Activated effector memory CD4-positive, alpha-beta T cell treated with anti-CD3 and anti-CD28 coated beads, Interleukin-2, amount 50 U/mL, for 16 hours (primary cell): ENCODE results near the gene PELI2.

ENCODE experiments used
- DNase-seq: peaks from one replicate; pipeline ENCODE4 v3.0.0-alpha.2; 2020

Gene PELI2

DNA sequence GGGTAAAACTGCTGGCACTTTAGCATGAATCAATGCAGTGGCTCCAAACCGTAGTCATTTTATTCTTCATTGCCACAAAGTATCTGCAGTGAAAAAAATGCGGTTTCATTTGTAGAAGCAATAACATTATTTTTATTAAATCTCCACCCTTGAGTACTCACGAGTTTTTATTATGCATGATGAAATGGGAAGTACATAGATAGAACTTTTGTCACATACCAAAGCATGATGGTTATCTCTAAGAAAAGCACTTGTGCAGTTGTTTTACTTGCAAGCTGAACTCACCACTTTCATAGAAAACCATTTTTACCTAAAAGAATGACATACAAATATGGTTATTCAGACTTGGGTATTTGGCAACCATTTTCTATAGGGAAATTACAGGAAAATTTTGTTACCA lies 90.3 kb downstream of the PELI2 start:
- DNase-seq: no peak

DNA sequence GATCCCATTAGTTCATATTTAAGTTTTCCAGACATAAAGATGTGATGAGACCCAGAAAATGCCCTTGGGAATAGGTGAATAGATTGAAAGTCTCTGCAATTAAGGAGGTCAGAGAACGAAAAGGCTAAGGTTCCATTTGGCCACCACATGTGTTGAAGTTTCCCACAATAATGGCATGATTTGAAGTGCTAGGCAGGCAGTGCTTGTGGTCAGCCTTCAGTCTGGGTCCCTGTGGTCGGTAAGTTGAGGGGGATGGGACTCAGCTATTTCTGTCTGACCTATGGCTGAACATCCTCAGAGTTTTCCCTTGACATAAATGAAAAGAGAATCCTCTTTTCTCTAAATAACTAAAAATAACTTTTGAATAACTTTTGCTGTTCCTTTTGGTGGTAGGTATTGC lies 92.4 kb downstream of the PELI2 start:
- no peak for DNase-seq

DNA sequence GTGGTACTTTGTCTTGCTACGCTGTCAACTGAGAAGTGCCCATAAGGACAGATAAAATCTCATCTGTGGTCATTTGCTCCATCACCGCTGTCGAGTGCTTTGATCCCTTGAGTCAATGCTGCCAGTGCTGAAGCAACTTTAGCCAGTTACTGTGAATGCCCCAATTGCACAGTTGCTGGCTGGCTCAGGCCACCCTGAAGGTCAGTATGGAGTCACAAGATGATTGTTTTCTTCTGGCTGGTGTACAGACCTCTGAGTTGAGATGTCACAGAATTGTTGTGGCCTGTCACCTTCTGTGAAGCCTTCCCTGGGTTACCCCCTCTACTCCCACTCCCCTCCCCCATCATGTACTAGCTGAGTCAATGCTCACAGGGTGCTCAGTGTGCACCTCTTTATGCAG lies 92.9 kb downstream of the PELI2 start:
- no peak for DNase-seq

DNA sequence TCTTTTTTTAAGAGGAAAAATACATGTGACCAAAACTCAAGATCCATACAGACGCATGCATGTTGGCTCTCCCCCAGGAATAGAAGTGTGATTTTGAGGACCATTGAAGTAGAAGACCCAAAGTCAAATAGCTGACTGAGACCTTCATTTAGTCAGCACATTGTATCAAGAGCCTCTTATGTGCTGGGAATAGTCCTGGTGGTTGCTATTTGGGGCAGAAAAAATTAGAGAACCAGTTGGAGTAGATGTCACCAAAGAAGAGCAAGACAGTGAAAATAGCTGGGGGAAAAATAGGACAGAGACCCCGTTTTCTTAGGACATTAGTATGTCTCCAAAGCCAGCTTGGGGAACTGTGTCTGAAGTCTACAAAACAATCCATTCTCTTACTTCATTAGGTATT lies 93.6 kb downstream of the PELI2 start:
- DNase-seq: no peak

DNA sequence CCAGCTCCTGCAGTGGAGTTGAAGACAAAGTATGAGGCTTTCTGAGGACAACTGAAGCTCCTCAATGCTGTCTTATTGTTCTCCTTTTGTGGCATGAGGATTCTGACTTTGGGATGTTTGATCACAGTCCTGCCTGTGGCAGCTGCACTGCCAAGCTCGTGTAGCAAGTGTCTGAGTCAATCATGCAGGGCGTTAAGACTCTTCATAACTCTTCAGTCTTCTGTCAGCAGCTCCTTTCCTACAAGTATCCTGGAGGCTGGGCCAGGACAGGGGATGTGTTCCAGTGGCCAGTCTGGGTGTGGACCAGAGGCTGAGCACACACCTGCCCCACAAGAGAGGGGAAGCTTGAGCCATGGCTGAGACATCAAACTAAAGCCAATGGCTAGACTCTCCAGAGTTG lies 94.3 kb downstream of the PELI2 start:
- DNase-seq: no peak

DNA sequence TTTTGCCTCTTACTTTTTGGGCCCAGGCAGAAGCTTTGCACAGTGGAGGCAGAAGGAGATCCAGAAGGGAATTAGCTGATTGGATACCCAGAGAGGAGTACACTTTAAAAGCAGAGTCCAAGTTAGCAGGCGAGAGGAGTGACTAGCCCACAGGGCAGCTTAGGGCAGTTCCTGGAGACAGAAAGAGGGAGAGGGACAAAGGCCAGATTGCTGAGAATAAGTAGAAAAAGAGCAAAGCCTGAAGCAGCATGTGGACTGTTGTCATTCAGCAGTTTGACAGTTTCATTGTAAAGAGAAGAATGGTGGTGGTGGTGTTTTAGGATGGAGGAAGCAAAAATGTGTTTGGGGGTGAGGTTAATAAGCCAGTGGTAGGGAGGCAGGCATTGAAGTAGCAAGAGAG lies 95.1 kb downstream of the PELI2 start:
- DNase-seq: no peak

DNA sequence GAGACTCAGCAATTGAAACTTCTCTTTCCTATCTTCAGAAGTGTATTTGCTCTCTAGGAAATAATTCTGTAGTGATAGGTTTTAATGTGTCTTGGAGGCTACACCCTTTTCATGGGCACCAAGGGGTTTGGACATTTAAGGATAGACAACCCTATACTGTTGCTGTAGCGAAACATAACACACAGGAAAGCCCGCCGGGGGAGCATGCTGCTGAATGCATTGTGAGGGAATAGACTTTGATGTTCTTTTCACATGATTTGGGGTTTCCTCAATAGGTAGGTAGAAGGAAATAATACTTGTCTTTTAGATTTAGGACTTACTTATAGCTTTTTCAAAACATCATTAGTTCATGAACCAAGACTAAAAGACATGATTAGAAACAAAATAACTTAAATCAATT lies 97.0 kb downstream of the PELI2 start:
- DNase-seq: no peak

DNA sequence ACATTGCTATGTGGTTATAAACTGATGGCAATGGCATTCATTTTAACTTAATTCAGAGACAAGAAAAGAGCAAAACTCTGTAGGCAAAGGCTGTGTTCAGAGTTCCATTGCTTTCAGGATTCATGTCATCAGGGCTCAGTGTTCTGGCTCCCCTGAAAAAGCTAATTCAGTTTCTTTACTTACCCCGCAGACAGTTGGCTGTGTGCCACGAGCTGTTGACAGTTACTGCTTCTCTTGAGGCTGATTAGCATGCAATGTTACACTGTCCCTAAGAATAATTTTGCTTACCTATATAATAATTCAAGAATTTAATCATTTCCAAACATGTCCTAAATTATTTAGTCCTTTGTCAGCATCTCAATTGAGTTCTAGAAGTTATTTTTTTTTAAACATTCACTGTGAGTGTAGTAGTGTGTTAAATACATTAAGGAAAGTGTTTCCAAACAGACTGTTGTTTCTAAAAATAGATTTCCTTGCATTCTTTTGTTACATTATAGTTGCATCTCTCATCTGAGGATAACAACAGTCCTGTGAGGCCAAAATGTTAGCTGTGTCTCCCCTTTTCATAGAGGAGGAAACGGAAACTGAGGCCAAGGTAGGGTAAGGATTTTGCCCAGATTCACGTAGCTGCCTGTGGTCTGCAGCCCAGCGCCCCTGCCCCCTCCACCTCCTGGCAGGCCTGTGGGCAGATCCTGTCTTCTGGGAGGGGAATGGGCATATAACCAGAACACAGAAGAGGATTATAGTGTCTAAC lies 98.6 kb downstream of the PELI2 start:
- DNase-seq: no peak

DNA sequence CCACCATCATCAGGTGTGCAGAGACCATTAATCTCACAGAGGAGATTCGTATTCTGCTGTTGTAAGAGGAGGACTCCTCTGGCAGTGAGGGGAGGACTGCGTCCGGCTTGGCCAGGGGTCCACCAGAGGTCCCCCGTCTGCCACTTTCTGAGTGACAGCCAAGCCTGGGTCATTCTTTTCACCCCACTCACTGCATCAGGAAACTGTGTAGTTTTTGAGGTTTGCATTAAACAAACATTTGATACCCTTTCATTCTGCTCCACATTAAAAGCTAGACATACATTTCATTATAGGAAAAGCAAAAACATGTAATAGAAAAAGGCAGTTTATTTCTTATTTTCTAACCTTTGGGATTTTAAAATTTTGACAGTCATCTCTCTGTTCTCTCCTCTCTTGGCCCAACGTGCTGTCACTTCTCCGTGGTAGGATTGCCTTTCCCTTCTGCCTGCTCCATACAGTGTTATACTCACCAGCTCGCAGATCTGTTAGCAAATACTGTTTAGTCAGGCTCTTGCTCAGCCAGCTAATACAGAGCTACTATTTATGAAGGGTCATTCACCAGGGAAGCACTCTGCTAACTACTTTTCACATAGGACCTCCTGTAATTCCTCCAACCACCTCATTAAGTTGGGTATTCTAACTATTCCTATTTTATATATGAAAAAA lies 99.3 kb downstream of the PELI2 start:
- no peak for DNase-seq

DNA sequence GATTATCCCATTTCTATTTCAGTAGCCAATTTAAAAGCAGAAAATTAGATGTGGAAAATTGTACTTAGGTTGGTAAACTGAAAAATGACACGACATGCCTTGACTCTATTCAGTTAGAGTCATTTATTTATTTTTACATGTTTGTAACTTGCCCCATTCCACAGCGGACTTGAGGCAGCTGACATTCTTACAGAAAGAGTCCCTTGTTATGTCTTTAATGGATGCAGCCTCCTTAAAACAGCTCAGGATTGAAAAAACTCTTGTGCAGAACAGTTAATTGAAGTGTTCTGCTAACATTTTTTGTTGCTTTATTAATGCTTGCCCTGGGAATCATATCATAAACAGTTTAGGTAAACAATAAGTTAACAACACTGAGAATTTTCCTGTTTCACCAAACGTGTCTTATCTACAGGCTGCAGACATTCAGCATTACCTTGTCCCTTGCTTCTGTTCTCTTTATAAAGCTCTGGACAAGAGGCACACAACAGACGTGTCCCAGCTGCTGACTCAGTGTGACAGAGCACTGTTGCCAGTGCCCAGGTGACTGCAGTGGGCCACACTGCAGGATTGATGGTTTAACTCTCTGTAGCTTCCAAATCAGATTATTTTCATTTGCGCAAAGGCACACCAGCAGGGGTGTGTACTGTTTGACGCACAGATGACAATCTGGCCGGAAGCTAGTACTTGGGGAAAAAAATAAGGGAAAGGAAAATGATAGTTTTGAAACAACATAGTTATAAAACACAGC lies 101.6 kb downstream of the PELI2 start:
- DNase-seq: no peak

DNA sequence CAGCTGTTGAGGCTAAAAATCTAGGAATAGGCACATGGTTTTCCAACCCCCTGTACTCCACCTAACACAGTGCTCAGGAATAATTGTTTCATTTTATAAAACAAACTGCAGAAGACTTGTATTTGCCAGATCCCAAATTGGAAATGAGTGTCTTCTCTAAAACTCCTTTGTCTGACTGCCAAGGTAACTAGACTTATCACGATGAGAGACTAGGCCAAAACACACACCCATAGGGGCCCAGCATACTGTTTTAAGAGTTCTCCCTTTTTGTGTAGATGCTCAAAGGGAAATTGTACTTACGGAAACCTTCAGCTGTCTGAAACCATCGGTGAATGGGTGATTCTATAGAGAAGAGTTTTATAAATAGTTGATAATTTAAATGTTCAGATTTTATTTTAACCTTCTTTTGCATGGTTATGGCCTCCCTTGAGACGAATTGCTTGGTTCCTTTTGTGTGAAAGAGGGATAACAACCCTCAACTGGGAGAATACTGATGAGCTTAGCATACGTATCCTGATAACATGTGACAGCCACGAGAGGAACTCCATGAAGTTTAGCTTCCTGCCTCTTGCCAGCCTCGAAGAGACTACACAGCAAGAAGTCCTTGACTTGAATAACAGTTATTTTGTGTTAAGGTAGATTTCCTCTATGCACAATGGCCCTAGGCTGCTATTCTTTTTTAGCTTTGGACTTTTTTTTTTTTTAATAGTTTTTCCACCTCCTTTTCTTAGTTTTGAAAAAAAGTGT lies 103.3 kb downstream of the PELI2 start:
- DNase-seq: no peak

DNA sequence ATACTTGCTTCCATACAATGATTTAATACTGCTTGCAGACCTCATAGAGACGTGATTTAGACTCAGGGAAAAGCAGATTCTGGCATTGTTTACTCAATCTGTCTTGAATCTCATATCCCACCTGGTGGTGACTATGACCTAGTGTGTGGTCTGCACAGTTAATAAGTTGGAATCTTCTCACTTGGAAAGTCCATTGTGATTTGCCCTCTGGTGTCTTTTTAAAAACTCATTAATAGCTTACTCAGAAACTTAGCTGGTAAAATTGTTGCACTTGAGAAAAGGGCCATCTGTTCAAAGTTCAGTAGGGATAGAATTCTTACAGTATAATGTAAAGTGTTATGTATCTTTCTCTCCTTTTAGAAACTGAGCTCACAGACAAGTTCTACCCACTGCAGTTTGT lies 106.0 kb downstream of the PELI2 start:
- no peak for DNase-seq

DNA sequence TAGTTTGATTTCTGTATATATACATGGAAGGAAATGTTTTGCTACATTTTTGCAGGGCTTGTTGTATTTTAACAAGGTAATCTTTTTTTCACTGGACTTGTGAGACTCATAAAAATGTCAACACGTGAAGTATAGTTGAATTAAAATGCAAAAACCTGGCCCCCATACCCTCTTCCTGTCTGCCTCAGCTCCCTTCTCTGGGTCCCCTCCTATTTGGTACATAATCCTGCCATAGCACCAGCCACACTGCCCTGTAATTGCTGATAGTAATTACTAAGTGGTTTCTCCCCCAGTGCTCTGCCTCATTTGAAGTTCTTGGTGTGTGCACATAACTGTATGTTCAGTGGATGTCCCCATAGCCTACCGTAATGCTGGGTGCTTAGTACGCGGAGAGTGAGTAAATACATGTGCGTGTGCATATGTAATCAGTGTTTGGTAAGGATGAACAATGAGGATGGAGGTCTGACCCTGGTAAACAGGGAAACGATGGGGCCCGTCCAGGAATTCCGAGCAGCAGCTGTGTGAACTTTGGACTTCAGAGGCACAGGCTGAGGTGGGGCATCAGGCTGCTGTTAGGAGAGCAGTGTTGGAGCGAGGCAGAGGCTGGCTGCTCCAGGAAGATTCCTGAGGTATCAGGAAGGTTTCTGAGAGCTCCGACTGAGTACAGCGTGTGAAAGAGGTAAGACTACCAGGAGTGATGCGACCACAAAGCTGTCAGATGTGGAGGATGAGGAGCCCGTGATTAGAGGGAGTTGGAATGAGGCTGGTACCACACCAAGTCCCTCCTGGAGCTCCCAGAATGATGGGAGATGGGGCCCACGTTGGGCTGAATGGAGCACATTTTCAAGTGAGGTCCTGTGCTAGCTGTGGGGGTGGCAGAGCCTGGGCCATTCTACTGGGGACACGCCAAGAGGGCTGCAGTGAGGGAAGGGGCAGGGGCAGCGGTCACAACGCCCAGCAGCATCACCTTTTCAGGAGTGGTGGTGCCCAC lies 106.8 kb downstream of the PELI2 start:
- no peak for DNase-seq

DNA sequence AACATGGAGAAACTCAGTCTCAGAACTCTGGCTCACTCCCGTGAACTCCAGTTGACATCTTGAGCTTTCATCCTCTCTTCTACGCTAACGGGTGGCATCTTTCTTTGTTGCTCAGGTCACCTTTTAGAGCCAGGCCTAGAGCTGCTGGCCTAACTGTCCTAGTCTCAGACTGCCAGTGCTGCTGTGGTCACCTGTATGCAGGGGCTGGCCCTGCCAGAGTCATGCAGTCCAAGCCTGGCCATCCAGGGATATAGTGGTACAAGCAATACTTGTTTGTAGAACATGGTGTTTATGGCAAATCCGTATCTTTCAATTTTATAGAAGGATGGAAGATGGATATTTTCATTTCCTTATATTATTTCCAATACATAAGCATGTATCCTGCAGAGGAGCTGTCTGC lies 117.2 kb downstream of the PELI2 start:
- no peak for DNase-seq

DNA sequence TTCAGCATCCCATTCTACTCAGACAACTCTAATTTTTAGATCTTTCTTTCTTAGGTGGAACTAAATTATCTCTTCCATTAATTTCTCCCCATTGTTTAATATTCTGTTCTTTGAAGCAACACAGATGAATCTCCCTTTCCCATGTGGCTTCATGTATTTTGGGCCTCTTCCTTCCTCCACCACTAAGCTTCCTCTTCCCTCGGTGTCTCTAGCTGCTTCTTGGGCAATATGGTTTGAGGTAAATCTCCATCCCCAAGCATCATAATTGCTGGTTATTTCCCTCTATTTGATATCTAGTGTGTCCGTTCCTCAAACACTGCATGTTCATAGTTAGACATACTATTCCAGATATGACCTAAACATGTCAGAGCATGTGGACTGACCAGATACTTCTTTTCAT lies 119.2 kb downstream of the PELI2 start:
- no peak for DNase-seq

DNA sequence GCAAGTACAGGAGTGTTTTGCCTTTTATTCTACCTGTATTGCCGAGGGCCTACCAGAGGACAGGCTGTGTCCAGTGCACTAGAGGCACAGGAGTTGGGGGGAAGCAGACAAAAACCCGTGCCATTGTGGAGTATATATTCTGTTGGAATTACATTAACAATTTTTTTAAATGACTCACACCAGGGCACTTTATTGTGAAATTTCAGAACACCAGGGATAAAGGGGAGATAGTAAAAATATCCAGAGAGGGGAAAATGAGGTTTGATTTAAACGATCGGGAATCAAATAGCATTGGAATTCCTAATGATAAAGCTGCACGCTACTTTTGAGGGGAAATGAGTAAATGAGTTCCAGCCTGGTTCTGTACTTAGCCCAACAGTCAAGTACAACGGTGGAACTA lies 123.2 kb downstream of the PELI2 start:
- DNase-seq: no peak

DNA sequence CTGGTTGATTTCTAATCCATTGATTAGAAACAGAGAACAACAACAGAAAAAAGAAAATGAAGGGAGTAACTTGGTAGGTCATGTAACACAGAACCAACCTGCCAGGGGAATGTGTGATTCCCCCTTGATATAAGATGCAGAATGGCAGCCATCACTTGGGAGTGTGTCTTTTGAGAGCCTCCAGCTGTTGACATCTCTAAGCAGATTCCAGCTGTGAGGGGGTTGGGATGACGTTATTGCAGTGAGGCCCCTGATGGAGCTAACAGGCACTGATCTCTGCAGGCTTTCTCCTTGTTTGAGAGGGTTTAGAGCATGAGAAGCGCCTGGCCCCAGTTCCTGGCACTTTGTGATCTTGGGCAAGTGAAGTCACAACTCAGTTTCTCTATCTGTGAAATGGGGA lies 124.9 kb downstream of the PELI2 start:
- no peak for DNase-seq

DNA sequence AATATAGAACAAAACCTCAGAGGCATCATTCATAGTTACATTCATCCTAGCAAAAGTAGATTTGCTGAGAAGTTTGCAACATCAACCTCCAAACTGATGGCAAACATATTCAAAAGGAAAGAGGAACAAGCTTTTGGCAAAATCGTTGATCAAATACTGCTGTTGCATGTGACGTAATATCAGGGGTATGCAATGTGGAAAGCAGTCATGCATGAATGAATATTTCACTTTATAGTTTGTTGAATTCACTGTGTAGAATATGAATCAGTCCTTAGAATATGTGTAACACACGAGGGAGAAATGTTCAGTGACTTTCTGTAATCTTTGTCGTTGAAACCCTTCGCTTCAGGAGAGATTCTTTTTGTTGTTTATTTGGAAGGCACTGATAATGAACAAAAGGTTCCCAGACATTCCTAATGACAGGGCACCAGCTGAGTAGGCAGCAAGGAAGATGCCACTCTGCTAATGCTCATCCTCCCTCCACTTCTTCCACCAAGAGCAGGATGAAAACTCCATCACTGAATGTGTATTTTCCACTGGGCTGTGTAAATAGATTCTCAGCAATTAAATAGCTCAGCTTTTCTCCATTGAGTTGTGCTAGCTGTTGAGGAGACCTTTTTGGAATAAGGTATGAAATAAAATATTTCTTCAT lies 126.1 kb downstream of the PELI2 start:
- no peak for DNase-seq

DNA sequence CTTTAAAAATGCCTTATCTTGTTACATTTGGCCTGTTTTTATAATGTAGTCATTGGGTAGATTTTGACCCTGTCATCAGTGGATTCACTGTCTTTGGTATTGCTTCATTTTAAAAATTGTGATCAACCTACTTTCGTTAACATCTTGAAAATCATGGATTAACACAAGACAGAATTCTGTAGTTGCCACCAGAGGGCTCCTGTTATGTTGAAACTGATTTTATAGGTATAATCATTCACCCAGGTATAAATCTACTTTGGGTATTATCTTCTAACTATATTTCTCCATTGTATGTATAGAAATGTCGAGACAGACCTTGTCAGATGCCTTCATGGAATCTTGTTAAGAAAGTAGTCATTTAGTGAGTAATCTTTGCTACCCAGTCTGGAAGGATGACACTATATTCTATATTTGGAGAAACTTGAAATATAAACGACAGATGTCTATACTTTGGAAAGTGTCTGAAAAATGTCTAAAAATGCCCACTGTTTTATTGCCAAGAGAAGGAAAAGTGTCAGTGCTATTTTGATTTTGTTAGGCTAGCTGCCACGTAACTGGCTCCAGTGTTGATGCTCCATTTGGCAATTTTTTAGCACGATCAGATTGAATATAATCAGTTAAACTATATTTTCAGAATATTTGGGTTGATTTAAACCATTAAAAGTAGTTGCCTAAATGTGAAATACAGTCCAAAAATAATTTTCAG lies 129.4 kb downstream of the PELI2 start:
- DNase-seq: no peak

DNA sequence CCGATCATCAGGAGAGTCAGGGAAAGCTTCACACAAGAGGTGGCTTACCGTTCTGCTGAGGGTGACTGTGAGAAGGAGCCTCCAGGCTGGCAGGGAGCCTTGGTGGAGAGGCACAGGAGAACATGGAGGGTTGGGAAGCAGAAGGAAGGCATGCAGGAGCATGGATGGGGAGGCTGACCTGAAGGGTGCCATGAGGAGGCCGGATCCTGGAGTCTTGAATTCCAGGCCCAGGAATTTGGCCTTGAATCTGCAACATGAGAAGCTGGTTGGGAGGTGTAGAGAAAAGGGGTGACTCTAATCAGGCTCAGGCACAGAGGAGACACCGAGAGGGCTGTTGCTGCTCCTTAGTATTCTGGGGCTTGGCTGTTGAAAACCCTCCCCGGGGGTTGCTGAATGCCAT lies 130.2 kb downstream of the PELI2 start:
- no peak for DNase-seq

DNA sequence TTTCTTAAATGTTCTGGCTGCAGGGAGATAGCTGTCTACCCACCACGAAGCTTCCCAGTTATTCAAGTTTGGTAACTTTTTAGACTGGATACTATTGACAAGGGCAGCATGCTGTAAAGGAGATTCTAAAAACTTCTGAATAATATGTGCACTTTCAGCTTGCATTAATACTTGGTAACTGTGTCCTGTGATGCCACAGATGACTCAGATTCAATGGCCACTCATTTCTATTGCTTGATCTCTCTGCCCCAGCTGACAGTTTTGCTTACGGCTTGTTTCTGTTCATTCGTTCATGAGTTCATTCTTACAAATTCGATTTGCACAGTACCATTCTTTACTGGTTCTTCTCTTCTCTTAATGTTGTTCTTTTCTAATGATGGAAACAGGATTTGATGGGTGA lies 142.8 kb downstream of the PELI2 start:
- DNase-seq: no peak
